CD14-positive monocyte (primary cell): ENCODE measurements around the gene ANKRD10. TPM values are rescaled to one million over a fixed set of nuclear protein-coding genes. Genes with fewer than 3 reads are reported as not detected.

Experiments
- DNase-seq, 3 donors: peaks; one replicate each; pipeline ENCODE4 v3.0.0-alpha.2; 2011 to 2022
- H2AFZ ChIP-seq: 2 replicates; pipeline ENCODE4 v1.6.0; 2012; ENCODE audit warnings: mild to moderate bottlenecking, low read depth, low read length, inconsistent platforms; ENCODE audit not compliant: insufficient read depth, poor library complexity, severe bottlenecking
- H3K27ac ChIP-seq, 2 donors: 1 replicate in 1 of 2; 2 replicates in 1 of 2; pipeline ENCODE4 v1.5.1; 2012 to 2013; ENCODE audit warnings: low read length in 2 of 2, control low read depth in 1 of 2, inconsistent platforms in 1 of 2, low read depth in 1 of 2, mild to moderate bottlenecking in 1 of 2
- H3K27me3 ChIP-seq, 2 donors: one replicate each; pipeline versions ENCODE4 v1.6.0 to v1.6.1; 2011 to 2013; ENCODE audit warnings: low read length in 2 of 2; ENCODE audit not compliant: control insufficient read depth in 2 of 2, insufficient read depth in 2 of 2
- H3K36me3 ChIP-seq, 2 donors: replicated peaks in 1 of 2; 1 replicate in 1 of 2; 2 replicates in 1 of 2; pipeline versions ENCODE4 v1.5.1 to v1.6.1; 2012 to 2013; ENCODE audit warnings: low read length in 2 of 2, control low read depth in 1 of 2, inconsistent platforms in 1 of 2, mild to moderate bottlenecking in 1 of 2; ENCODE audit not compliant: insufficient read depth in 2 of 2, control insufficient read depth in 1 of 2
- H3K4me1 ChIP-seq, 2 donors: 1 replicate in 1 of 2; 2 replicates in 1 of 2; pipeline versions ENCODE4 v1.5.1 to v1.6.1; 2012 to 2013; ENCODE audit warnings: low read length in 2 of 2, control low read depth in 1 of 2, inconsistent platforms in 1 of 2, mild to moderate bottlenecking in 1 of 2, moderate library complexity in 1 of 2; ENCODE audit not compliant: insufficient read depth in 2 of 2, control insufficient read depth in 1 of 2
- H3K4me2 ChIP-seq: replicated peaks from 2 replicates; pipeline ENCODE3; 2012; ENCODE audit warnings: low read length, moderate library complexity, mild to moderate bottlenecking; ENCODE audit not compliant: poor library complexity, severe bottlenecking; ENCODE audit errors: extremely low read depth
- H3K4me3 ChIP-seq, 3 experiments: fragments of 200-600 bp in 1 of 3; sonication (generic) in 1 of 3; replicated peaks in 1 of 3; 1 replicate in 2 of 3; 2 replicates in 1 of 3; pipeline ENCODE4 v1.5.1; 2011 to 2013; ENCODE audit warnings: low read length in 3 of 3, mild to moderate bottlenecking in 3 of 3, control low read depth in 2 of 3, low read depth in 2 of 3, inconsistent platforms in 1 of 3, moderate library complexity in 1 of 3
- H3K79me2 ChIP-seq: 2 replicates; pipeline ENCODE4 v1.6.0; 2012; ENCODE audit warnings: mild to moderate bottlenecking, control low read depth, inconsistent platforms, low read length, moderate library complexity; ENCODE audit not compliant: insufficient read depth
- H3K9ac ChIP-seq: 2 replicates; pipeline ENCODE4 v1.6.0; 2017; ENCODE audit warnings: low read length, mild to moderate bottlenecking; ENCODE audit not compliant: insufficient read depth, poor library complexity, severe bottlenecking
- H3K9me3 ChIP-seq, 2 donors: replicated peaks in 1 of 2; 1 replicate in 1 of 2; 2 replicates in 1 of 2; pipeline versions ENCODE4 v1.5.1 to v1.6.1; 2012 to 2013; ENCODE audit warnings: low read length in 2 of 2, control low read depth in 1 of 2; ENCODE audit not compliant: control insufficient read depth in 1 of 2, insufficient read depth in 1 of 2
- H4K20me1 ChIP-seq: 2 replicates; pipeline ENCODE4 v1.6.0; 2012; ENCODE audit warnings: mild to moderate bottlenecking, low read length, control low read depth, moderate library complexity; ENCODE audit not compliant: insufficient read depth
- H3K27ac Mint-ChIP-seq, 7 donors: one replicate each; pipeline ENCODE4 v1.8.0; 2020; ENCODE audit warnings: mild to moderate bottlenecking in 7 of 7, mixed read lengths in 7 of 7, moderate library complexity in 6 of 7, inconsistent platforms in 2 of 7
- H3K27me3 Mint-ChIP-seq, 3 donors: one replicate each; pipeline ENCODE4 v1.8.0; 2021 to 2022; ENCODE audit warnings: low read depth in 3 of 3, mild to moderate bottlenecking in 3 of 3, mixed read lengths in 3 of 3, moderate library complexity in 3 of 3, inconsistent platforms in 1 of 3
- H3K36me3 Mint-ChIP-seq, 2 donors: one replicate each; pipeline ENCODE4 v1.8.0; 2020; ENCODE audit warnings: mixed read lengths in 2 of 2, inconsistent platforms in 1 of 2, mild to moderate bottlenecking in 1 of 2
- H3K4me1 Mint-ChIP-seq: one replicate; pipeline ENCODE4 v1.8.0; 2020; ENCODE audit warnings: mild to moderate bottlenecking, mixed read lengths
- H3K4me3 Mint-ChIP-seq, 2 donors: one replicate each; pipeline ENCODE4 v1.8.0; 2020; ENCODE audit warnings: mild to moderate bottlenecking in 2 of 2, mixed read lengths in 2 of 2, moderate library complexity in 1 of 2
- H3K9me3 Mint-ChIP-seq, 7 donors: one replicate each; pipeline ENCODE4 v1.8.0; 2020 to 2022; ENCODE audit warnings: mixed read lengths in 7 of 7, mild to moderate bottlenecking in 6 of 7, moderate library complexity in 6 of 7, inconsistent platforms in 2 of 7
- WGBS: methylation state at CpG from one replicate; pipeline ENCODE4 v1.1.5; 2013; ENCODE audit warnings: missing lambda C conversion rate; ENCODE audit not compliant: insufficient coverage; 5-methylcytosine and 5-hydroxymethylcytosine counted together
- intact Hi-C, 2 donors: fragments of 100-400 bp; cut with micrococcal nuclease; formaldehyde crosslinking; loops; one replicate each; pipeline versions ENCODE4 v1.15.0 to v1.15.1; 2023
- polyA plus RNA-seq, 3 donors: library from polyadenylated mRNA; depleted of rRNA in 1 of 3; unstranded in 2 of 3; stranded (reverse) in 1 of 3; fragments of 300-500 nt in 2 of 3; fragments of >200 nt in 1 of 3; fragmentation: Illumina TruSeq in 2 of 3; gene quantifications; 1 replicate in 2 of 3; 2 replicates in 1 of 3; pipeline ENCODE4 v1.2.3, GENCODE V29; 2012 to 2021
- TF ChIP-seq, protein P1 (sequence below): fragments of 200-600 bp; IDR thresholded peaks from one replicate; pipeline ENCODE4 v1.8.0; 2022; ENCODE audit warnings: antibody characterized with exemption, mild to moderate bottlenecking

The ANKRD10 gene
- polyA plus RNA-seq, 3 donors: 30.5 to 79.9 (median 37.2) TPM

DNA sequence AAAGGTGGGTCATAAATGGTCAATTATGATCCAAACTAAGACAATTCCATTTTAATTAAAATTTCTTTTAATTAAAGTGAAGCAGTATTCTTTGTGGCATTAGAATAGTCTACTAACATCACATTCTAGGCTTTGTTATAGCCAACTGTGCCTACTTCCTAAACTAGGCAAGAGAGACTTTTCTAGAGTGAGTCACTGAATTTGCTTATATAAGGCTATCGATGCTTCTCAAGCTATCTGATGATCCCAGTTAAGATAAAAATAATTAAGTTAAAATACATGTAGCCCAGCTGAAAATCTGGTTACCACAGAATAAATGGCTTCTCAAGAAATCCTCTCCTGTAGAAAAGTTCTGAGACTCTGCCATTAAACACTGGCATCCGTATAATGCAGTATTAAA, 12.5 kb downstream of the ANKRD10 start:
- peaks cover 57 to 97% of the 10 kb centered on the region in 2 donors for H3K36me3 ChIP-seq
- DNase-seq: no peak
- no peak overlapping the region for H3K4me2 ChIP-seq
- Mint-ChIP-seq H3K9me3 (no peaks in the 10 kb centered on the region), H3K27ac (no peak overlapping the region), H3K27me3 (no peaks in the 10 kb centered on the region), H3K4me1 (no peaks in the 10 kb centered on the region), H3K4me3 (no peak overlapping the region), H3K36me3 (peaks cover 57 to 71% of the 10 kb centered on the region in 2 donors)
- peaks cover 26% of the 10 kb centered on the region for H3K79me2 ChIP-seq
- no peaks in the 10 kb centered on the region for H3K27me3 ChIP-seq
- peaks cover 70% of the 10 kb centered on the region for H4K20me1 ChIP-seq
- H3K4me1 ChIP-seq: no peaks in the 10 kb centered on the region
- TF ChIP-seq, protein P1, sequence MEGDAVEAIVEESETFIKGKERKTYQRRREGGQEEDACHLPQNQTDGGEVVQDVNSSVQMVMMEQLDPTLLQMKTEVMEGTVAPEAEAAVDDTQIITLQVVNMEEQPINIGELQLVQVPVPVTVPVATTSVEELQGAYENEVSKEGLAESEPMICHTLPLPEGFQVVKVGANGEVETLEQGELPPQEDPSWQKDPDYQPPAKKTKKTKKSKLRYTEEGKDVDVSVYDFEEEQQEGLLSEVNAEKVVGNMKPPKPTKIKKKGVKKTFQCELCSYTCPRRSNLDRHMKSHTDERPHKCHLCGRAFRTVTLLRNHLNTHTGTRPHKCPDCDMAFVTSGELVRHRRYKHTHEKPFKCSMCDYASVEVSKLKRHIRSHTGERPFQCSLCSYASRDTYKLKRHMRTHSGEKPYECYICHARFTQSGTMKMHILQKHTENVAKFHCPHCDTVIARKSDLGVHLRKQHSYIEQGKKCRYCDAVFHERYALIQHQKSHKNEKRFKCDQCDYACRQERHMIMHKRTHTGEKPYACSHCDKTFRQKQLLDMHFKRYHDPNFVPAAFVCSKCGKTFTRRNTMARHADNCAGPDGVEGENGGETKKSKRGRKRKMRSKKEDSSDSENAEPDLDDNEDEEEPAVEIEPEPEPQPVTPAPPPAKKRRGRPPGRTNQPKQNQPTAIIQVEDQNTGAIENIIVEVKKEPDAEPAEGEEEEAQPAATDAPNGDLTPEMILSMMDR: no peak
- H3K27ac ChIP-seq: no peak overlapping the region
- H3K9me3 ChIP-seq: no peaks in the 10 kb centered on the region
- WGBS: 100% methylated on average over 1 of the region's 2 CpGs
- intact Hi-C loops: no loop called here
- no peak overlapping the region for H3K9ac ChIP-seq
- H2AFZ ChIP-seq: no peak overlapping the region
- H3K4me3 ChIP-seq: no peak overlapping the region

DNA sequence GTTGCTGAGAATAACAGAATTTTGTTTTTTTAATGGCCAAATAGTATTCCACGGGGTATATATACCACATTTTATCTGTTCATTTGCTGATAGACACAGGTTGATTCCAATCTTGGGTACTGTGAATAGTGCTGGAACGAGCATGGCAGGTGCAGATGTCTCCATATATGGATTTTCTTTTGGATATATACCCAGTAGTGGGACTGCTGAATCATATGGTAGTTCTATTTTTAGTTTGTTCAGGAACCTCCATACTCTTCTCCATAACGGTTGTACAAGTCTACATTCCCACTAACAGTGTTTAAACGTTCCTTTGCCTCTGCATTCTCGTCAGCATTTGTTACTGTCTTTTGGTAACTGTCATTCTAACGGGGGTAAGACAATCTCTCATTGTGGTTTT, 17.3 kb downstream of the ANKRD10 start:
- no peak for DNase-seq
- Histone ChIP-seq H3K4me1 (no peaks in the 10 kb centered on the region), H3K36me3 (peaks cover 32 to 87% of the 10 kb centered on the region in 2 donors), H3K79me2 (peaks cover 4% of the 10 kb centered on the region), H3K4me3 (no peak overlapping the region), H3K9ac (no peak overlapping the region), H3K27ac (no peak overlapping the region), H4K20me1 (peaks cover 52% of the 10 kb centered on the region), H3K4me2 (no peak overlapping the region), H2AFZ (no peak overlapping the region), H3K27me3 (no peaks in the 10 kb centered on the region), H3K9me3 (no peaks in the 10 kb centered on the region)
- Mint-ChIP-seq H3K27ac (peak overlapping the region in 1 of 7 donors; percentile 57), H3K27me3 (no peaks in the 10 kb centered on the region), H3K4me1 (no peaks in the 10 kb centered on the region), H3K4me3 (no peak overlapping the region), H3K9me3 (no peaks in the 10 kb centered on the region), H3K36me3 (peaks cover 47 to 64% of the 10 kb centered on the region in 2 donors)
- TF ChIP-seq, protein P1: no peak
- WGBS: 78% methylated on average over 3 of the region's 6 CpGs
- intact Hi-C loops: no loop called here
